Tibial nerve (tissue), 4 donors: ENCODE results near the gene SPTBN1. TPM values are rescaled to one million over a fixed set of nuclear protein-coding genes. Genes with fewer than 3 reads are reported as not detected.

Experiments
- DNase-seq, 2 donors: peaks; one replicate each; pipeline ENCODE4 v3.0.0-alpha.2; 2019; ENCODE audit warnings: low spot score in 2 of 2
- H3K27ac ChIP-seq, 4 donors: fragments of 200-600 bp; sonication (generic) in 3 of 4; one replicate each; pipeline ENCODE4 v1.5.1; 2017 to 2019; ENCODE audit warnings: mild to moderate bottlenecking in 1 of 4
- H3K27me3 ChIP-seq, 2 donors: fragments of 200-600 bp; sonication (generic) in 1 of 2; one replicate each; pipeline versions ENCODE4 v1.5.1 to v1.6.0; 2017 to 2019
- H3K36me3 ChIP-seq, 3 donors: fragments of 200-600 bp; sonication (generic); one replicate each; pipeline ENCODE4 v1.5.1; 2018 to 2019
- H3K4me1 ChIP-seq, 4 donors: fragments of 200-600 bp; sonication (generic) in 3 of 4; one replicate each; pipeline ENCODE4 v1.5.1; 2017 to 2019
- H3K4me3 ChIP-seq, 4 donors: fragments of 200-600 bp; sonication (generic) in 3 of 4; one replicate each; pipeline ENCODE4 v1.5.1; 2017 to 2019; ENCODE audit warnings: mild to moderate bottlenecking in 1 of 4, moderate library complexity in 1 of 4
- H3K9me3 ChIP-seq, 4 donors: fragments of 200-600 bp; sonication (generic) in 3 of 4; one replicate each; pipeline ENCODE4 v1.5.1; 2017 to 2019
- EP300 ChIP-seq, 2 donors: sonication (generic); formaldehyde crosslinking; IDR thresholded peaks; one replicate each; pipeline ENCODE4 v1.6.1; 2017; ENCODE audit warnings: antibody characterized with exemption in 2 of 2, mild to moderate bottlenecking in 1 of 2
- POLR2A ChIP-seq, 2 donors: fragments of 450-650 bp; IDR thresholded peaks; one replicate each; pipeline ENCODE4 v1.6.1; 2017; ENCODE audit warnings: antibody characterized with exemption in 2 of 2, mild to moderate bottlenecking in 2 of 2, moderate library complexity in 2 of 2
- WGBS, 2 donors: methylation state at CpG; one replicate each; pipeline ENCODE4 v1.1.5; 2018; 5-methylcytosine and 5-hydroxymethylcytosine counted together
- total RNA-seq, 4 donors: library from RNA; depleted of rRNA; stranded (reverse); fragments of >200 nt; gene quantifications; one replicate each; pipeline ENCODE4 v1.1.0, GENCODE V29; 2016
- TF ChIP-seq, protein P1 (sequence below), 5 experiments: fragments of 200-600 bp in 3 of 5; fragments of 450-650 bp in 2 of 5; sonication (generic) in 3 of 5; IDR thresholded peaks; one replicate each; pipeline ENCODE4 v1.5.1; 2016 to 2019; ENCODE audit warnings: antibody characterized with exemption in 5 of 5, mild to moderate bottlenecking in 3 of 5, moderate library complexity in 2 of 5

The SPTBN1 gene
- total RNA-seq, 4 donors from 2014 or later, result 670 to 967 (median 890) TPM

DNA sequence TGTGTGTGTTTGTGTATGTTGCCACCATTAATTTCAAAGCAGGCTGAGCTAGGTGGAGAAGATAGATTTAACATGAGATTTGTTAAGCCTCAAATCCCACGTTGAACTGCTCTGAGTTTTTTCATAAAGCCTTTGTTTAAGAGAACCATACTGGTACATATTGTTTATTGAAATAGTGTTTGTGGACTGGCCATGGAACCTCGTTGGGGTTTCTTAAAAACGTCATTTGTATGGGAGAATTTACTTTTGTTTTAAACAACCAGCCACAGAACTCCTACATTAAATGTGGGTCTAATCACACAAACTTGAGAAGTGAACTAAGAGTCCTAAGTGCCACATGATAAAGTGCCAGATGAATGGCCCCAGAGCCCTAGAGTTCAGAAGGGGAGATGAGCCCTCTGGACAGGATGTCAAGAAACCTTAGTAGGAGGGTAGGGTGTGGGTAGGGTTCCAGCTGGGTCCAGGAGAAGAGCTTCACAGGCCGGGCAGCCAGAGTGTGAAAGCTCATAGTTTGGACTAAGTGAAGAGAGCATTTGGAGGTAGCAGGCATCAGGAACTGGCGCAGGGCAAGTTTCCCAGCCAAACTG is 146.7 kb downstream of the SPTBN1 start:
- Histone ChIP-seq H3K27me3 (no peaks in the 10 kb centered on the region), H3K4me1 (peaks cover 0 to 98% (median 85%) of the 10 kb centered on the region in 4 donors), H3K9me3 (no peaks in the 10 kb centered on the region), H3K4me3 (no peak overlapping the region), H3K27ac (peak overlapping the region in 3 of 4 donors; percentile 52 to 81 (median 80)), H3K36me3 (peaks cover 0 to 5% (median 0%) of the 10 kb centered on the region in 3 donors)
- WGBS, 2 donors, result 37 to 43% methylated on average over 5 of the region's 5 CpGs
- TF ChIP-seq EP300 (IDR thresholded peaks at IDR 0.05) (no peak), POLR2A (IDR thresholded peaks at IDR 0.05) (no peak)
- TF ChIP-seq, protein P1, sequence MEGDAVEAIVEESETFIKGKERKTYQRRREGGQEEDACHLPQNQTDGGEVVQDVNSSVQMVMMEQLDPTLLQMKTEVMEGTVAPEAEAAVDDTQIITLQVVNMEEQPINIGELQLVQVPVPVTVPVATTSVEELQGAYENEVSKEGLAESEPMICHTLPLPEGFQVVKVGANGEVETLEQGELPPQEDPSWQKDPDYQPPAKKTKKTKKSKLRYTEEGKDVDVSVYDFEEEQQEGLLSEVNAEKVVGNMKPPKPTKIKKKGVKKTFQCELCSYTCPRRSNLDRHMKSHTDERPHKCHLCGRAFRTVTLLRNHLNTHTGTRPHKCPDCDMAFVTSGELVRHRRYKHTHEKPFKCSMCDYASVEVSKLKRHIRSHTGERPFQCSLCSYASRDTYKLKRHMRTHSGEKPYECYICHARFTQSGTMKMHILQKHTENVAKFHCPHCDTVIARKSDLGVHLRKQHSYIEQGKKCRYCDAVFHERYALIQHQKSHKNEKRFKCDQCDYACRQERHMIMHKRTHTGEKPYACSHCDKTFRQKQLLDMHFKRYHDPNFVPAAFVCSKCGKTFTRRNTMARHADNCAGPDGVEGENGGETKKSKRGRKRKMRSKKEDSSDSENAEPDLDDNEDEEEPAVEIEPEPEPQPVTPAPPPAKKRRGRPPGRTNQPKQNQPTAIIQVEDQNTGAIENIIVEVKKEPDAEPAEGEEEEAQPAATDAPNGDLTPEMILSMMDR (IDR thresholded peaks at IDR 0.05), result no peak
- no peak for DNase-seq

DNA sequence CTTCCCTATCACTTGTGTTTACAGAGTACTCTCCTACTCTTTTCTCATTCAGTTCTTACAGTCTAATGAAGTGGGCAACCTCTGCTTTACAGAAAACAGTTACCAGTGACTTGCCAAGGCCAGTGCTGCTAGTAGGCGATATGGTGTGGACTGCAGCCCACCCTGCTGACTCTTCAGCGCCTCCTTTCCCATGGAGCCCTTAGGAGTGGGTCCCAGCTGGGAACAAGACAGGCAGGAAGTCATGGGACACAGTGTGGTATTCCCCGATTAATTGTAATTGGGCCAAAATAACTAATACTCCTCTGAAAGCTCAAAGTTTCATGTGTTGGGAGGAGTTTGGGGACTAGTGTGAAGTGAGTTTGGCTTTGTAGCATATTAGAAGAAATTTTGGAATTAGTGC is 147.2 kb downstream of the SPTBN1 start:
- WGBS, 2 donors, result 19 to 50% methylated on average over 3 of the region's 3 CpGs
- Histone ChIP-seq H3K4me1 (peaks cover 0 to 97% (median 82%) of the 10 kb centered on the region in 4 donors), H3K27me3 (no peaks in the 10 kb centered on the region), H3K27ac (peak overlapping the region in 3 of 4 donors; percentile 52 to 81 (median 80)), H3K9me3 (no peaks in the 10 kb centered on the region), H3K36me3 (peaks cover 0 to 5% (median 0%) of the 10 kb centered on the region in 3 donors), H3K4me3 (no peak overlapping the region)
- DNase-seq, result no peak
- TF ChIP-seq, protein P1 (IDR thresholded peaks at IDR 0.05), result no peak
- no peak for TF ChIP-seq POLR2A (IDR thresholded peaks at IDR 0.05)
- no peak for TF ChIP-seq EP300 (IDR thresholded peaks at IDR 0.05)

DNA sequence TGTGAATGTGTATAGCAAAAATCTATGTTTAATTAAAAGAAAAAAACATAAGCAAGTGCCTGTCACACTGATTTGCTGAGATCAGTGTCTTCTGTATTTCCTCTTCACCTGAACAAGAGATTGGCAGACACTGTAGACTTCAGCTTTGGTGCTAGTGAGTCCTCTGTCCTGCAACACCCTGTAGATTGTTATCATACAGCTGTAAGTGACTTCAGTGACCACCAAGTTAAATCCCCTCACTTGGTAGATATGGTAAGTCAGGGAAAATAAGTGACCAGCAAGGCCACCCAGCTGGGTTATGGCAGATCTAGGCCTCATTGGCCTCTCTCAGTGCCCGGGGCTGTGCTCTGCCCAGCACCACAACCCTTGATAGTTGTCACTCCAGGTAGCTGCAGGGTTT is 147.7 kb downstream of the SPTBN1 start:
- Histone ChIP-seq H3K27ac (peak overlapping the region in 3 of 4 donors; percentile 52 to 81 (median 80)), H3K4me3 (no peak overlapping the region), H3K27me3 (no peaks in the 10 kb centered on the region), H3K36me3 (peaks cover 0 to 4% (median 0%) of the 10 kb centered on the region in 3 donors), H3K4me1 (peaks cover 0 to 97% (median 78%) of the 10 kb centered on the region in 4 donors), H3K9me3 (no peaks in the 10 kb centered on the region)
- 79% methylated on average over 1 of the region's 1 CpG for WGBS, 2 donors
- TF ChIP-seq EP300 (IDR thresholded peaks at IDR 0.05), result no peak
- no peak for TF ChIP-seq POLR2A (IDR thresholded peaks at IDR 0.05)
- TF ChIP-seq, protein P1 (IDR thresholded peaks at IDR 0.05), result no peak
- no peak for DNase-seq

DNA sequence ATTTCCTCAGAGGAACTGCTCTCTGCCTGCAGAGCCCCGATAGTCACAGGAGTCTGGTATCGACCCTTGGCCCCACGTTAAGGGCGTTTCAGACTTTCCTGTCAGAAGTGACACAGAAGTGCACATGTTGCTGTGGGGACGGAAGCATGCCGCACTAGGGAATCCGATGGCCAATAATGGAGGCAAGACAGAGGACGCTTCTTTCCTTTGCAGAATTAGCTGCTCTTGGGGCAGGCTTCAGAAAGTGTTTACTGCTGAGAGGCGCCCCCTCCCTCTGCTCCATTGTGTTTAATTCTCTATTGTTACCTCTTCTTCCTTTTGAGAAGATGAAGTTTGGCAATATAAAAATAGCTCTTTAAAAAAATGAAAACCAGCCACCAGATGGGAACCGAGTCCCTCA is 148.7 kb downstream of the SPTBN1 start:
- DNase-seq, result no peak
- TF ChIP-seq POLR2A (IDR thresholded peaks at IDR 0.05) (no peak), EP300 (IDR thresholded peaks at IDR 0.05) (no peak)
- TF ChIP-seq, protein P1 (IDR thresholded peaks at IDR 0.05), result no peak
- Histone ChIP-seq H3K36me3 (no peaks in the 10 kb centered on the region), H3K4me1 (peaks cover 0 to 97% (median 67%) of the 10 kb centered on the region in 4 donors), H3K27me3 (no peaks in the 10 kb centered on the region), H3K4me3 (no peak overlapping the region), H3K9me3 (no peaks in the 10 kb centered on the region), H3K27ac (peak overlapping the region; percentile 3 to 81 (median 66))
- 20 to 24% methylated on average over 10 of the region's 10 CpGs for WGBS, 2 donors

DNA sequence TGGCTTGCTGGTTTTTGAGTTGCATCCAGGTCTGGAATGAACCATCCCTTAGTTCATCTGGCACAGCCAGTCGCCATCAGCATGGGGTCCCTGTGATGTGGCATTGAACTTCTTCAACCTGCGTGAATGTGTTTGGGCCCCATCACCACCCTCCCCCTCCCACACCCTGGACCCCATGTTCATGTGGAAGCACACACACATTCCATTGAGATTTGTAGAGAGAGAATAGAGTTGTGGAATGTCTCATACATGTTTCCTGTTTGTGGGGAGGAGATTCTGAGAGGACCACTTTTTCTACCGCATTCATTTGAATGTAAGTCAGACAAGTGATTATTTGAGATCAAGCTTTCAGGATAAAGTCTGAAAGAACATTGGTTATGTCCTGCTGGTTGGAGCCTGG is 149.7 kb downstream of the SPTBN1 start:
- H3K9me3 ChIP-seq, result no peaks in the 10 kb centered on the region
- peaks cover 0 to 97% (median 59%) of the 10 kb centered on the region in 4 donors for H3K4me1 ChIP-seq
- H3K27ac ChIP-seq, result peak overlapping the region in 2 of 4 donors; percentile 26 to 80
- TF ChIP-seq, protein P1 (IDR thresholded peaks at IDR 0.05), result no peak
- TF ChIP-seq EP300 (IDR thresholded peaks at IDR 0.05) (no peak), POLR2A (IDR thresholded peaks at IDR 0.05) (no peak)
- H3K4me3 ChIP-seq, result no peak overlapping the region
- WGBS, 2 donors, result 63 to 66% methylated on average over 3 of the region's 3 CpGs
- no peaks in the 10 kb centered on the region for H3K27me3 ChIP-seq
- no peaks in the 10 kb centered on the region for H3K36me3 ChIP-seq
- no peak for DNase-seq
